Measurements from ENCODE around the gene MLLT1.

The MLLT1 gene

GRCh38 chr19:6273701-6274601 lies 5.8 kb downstream of the MLLT1 start:
- no peak for DNase-seq

- DNase-seq = no peak
Observed at GRCh38 chr19:6272913-6273600, 6.7 kb downstream of the MLLT1 start.

DNA sequence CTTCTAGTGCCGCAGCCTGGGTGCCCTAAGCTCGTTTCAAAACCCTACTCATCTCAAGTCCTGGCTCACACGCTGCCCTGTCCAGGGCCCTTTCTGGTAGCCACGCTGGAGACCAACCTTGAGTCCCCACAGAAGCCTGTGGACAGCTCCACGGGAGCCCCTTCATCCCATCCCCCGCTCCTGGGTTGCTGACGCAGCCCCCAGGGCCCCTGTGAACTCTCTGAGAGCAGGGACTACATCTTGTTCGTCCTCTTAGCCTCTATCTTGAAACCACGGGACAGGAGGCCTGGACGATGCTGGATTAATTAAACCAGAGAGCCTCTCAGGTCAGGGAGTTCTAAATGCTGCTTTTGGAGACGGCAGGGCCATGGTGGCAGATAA lies 7.4 kb downstream of the MLLT1 start:
- DNase-seq = no peak

- DNase-seq = no peak
Observed at GRCh38 chr19:6271721-6272410, 7.9 kb downstream of the MLLT1 start.

DNA sequence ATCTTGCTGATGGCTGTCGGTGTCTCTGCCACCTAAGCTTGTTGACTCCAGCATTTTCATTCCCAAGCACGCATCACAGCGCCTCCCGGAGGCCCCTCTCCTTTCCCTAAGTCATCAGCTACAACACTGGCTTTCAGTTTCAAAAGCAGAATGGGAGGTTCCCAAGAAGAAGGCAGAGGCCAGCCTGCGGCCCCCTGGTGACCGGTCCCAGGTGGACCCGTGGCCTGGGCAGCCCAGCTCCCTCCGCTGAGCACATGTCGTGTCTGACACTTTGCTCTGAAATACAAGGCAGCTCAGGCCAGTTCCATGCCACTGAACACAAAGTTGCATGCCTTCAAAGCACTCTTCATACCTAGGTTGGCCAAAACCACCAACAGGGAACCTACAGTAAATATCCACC lies 8.5 kb downstream of the MLLT1 start:
- no peak for DNase-seq

DNA sequence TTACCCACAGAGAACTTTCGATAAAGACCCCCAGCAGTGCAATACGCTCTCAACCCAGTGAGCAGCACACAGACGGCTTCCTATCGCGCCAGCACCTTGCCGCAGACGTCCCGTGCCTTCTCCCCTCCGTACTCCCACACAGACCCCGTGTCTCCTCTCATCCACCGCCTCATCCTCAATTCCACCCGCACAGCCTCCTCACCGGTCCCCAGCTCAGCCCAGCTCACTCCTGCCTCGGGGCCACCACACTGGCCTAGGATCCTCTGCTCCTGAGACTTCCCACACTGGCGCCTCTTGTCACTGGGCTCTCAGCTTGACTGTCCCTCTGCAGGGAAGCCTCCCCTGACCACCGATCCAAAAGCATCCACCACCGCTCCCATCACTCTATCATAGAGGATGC lies 9.0 kb downstream of the MLLT1 start:
- DNase-seq = no peak

DNA sequence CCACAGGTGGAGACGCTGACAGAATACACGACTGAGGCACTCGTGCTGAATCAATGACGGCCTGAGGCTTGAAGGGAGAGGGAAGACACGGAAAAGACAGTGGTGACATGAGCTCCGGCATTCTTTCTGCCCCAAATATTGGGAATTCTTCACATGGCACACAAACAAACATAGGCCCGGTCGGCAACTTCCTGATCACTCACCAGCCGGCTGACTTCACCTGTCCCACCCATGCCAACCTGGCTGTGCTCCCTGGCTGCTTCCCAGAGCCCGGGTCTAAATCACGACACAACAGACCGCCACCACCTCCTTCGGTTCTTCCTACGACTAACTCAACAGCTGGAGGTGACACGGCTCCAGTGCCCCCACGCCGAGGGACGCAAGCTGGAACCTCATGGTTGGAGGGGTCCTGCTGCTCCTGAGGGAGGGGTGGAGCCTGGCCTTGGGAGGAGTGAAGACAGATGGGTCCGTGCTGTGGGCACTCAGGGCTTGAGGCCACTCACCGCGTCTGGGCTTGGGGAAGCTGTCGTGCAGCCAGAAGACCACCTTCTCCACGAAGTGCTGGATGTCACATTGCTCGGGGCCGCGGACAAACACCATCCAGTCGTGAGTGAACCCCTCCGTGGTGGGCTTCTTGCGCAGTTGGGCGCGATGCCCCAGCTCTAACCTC lies 9.6 kb downstream of the MLLT1 start:
- DNase-seq = no peak

DNA sequence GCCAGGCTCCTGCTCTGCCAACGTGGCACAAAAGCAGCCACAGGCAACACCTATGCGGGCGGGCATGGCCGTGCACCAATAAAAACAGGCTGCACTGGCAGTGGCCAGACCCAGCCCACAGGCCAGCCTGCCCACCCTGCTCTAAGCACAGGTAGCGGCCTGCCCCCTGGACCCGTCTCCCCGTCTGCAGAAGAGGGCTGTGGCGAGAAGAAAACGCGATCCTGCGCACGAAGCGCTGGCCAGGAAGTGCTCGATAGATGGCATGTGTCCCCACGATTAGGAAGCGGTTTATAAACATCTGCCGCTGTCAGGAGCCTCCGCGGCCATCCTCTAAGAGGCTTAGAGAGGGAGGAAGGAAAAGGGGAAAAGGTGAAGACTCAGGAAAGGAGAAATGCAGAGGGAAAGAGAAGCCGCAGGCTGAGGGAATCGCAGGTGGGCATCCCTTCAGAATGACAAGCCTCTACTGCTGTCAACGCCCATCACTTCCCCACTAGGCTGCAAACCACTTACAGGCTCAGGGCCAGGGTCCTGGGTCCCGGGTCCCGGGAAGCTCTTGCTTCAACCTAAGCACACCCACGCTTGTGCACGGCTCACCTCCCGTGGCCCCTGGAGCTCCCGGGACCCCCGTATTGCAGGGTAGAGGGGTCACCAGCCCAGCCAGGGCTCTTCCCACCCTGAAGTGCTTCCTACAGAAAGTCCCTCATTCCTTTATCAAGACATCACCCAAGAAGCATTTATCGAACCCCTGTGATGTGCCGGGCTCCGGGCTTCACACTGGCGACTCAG lies 10.5 kb downstream of the MLLT1 start:
- no peak for DNase-seq

- DNase-seq = no peak
Observed at GRCh38 chr19:6268382-6268771, 11.4 kb downstream of the MLLT1 start.

DNA sequence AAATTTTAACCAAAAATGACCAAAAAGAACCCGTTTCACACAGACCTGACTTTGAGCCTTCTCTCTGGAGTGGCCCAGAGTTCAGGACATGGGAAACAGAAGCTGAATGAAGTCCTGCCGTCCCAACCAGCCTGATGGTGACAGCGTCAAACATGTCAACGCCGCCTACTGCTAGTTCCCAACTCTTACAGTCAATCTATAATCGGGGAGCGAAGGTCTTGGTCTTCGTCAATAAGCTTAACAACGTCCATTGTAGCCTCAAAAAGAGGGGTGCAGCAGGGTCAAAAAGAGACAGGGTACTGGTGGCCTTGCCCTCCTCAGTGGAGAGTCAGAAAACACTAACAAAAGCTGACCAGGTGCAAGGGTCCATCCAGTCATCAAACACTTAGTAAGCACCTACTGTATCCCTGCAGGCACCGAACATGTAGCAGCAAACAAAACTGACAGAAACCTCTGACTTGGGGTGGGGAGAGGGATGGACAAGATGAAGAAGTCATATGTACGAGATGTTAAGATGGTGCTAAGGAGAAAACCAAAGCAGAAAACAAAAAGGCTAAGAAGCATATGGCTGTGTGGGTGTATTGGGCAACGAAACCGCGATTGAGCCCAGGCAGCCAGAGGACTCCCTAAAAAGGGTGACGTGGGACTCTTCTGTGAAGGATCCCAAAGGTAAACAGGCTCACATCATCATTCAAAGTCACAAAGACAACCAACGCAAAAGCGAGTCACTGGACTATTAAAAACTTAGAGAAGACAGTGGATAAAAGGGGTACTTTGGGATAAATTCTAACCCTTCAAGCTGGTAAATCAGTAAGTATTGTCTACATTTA lies 12.0 kb downstream of the MLLT1 start:
- DNase-seq = no peak

GRCh38 chr19:6264803-6265202 lies 15.0 kb downstream of the MLLT1 start:
- DNase-seq = no peak

DNA sequence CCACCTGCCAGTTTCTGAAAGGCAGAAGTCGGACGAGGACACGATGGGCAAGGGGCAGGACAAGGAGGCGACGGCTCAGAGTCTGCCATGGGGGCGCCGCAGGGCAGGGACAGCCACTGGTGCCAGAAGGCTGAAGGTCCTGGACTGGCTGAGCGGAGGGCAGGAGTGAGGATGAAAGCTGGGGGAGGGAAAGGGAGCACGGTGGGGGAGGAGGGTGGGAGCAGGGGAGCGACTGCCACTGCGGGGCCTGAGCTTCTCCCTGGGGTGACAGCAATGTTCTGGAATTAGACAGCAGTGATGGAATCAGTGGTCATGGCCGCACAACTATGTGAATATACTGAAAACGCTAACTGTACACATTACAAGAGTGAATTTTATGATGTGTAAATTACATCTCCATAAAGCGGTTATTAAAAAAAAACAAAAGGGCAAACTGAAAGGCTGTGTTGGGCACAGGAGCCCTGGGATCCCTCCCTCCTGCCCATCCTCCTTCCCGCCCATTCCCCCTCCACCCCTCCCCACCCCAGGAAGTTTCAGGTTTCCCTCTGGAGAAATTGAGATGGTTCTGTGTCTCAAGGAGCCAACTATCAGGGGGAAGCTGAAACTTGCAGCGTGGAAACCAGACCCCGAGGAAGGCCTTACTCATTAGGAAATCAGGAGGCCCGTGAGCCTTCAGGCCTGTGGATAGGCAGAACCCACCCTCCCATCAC lies 15.9 kb downstream of the MLLT1 start:
- no peak for DNase-seq

- no peak for DNase-seq
Observed at GRCh38 chr19:6263306-6263705, 16.5 kb downstream of the MLLT1 start.

- DNase-seq = no peak
Observed at GRCh38 chr19:6262519-6262918, 17.3 kb downstream of the MLLT1 start.

GRCh38 chr19:6261883-6262282 lies 17.9 kb downstream of the MLLT1 start:
- DNase-seq = no peak

GRCh38 chr19:6260912-6261650 lies 18.7 kb downstream of the MLLT1 start:
- peak; percentile 67 to 68 for DNase-seq

DNA sequence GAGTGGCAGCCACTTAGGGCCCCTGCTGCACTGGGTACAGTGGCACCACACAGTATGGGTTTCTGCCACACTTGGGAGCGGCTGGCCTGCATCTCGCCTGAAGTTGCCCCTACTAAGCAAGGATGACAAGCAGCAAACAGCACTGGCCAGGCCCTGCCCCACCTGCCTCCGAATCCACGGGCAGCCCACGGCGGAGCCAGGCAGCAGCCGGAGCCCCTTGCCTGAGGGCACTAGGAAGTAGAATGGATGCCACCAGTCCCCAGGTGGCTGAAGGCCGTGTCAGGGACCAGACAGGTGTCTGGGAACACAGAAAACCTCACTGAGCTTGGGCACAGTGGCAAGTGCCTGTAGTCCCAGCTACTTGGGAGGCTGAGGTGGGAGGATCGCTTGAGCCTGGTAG lies 19.4 kb downstream of the MLLT1 start:
- DNase-seq = no peak

DNA sequence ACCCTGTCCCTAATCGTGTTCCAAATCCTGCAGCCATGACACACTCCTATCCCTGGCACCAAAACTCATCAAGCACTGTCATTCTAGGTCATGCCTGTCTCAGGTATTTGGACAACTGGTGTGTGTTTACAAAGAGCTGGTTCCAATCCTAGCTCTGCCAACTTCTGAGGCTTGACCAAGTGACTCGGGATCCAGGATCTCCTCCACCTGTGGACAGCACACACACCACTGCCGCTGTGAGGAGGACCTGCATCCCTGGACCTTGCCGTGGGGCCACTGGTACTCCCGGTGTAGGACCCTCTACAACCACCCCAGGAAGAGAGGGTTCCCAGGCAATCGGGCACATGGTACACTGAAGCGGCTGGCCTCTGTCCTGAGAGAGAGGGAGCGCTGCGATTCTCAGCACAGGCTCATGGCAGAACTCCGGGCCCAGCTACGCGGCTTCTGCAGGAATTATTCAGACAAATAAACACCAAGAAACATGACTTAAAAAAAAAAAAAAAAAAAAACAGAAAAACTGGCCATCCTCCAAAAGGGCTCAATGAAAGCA lies 20.4 kb downstream of the MLLT1 start:
- DNase-seq = no peak

GRCh38 chr19:6258812-6259311 lies 20.9 kb downstream of the MLLT1 start:
- DNase-seq = no peak

Measured in activated T-cell treated with anti-CD3 and anti-CD28 coated beads, Interleukin-2, amount 50 U/mL, for 48 hours (primary cell).